CD4-positive, alpha-beta memory T cell (primary cell): ENCODE measurements around the gene SYNGR3. TPM values are rescaled to one million over a fixed set of nuclear protein-coding genes. Genes with fewer than 3 reads are reported as not detected.

Experiments
- CTCF ChIA-PET: fragments of 350-600 bp; sonication (Branson Sonifier 250); formaldehyde crosslinking; loops from one replicate; lab custom pipeline; 2021; ENCODE audit warnings: inconsistent platforms; ENCODE audit not compliant: partially characterized antibody; lab: Charles Lee
- POLR2A ChIA-PET: fragments of 350-600 bp; sonication (Branson Sonifier 250); formaldehyde crosslinking; loops from one replicate; lab custom pipeline; 2021; ENCODE audit not compliant: partially characterized antibody; lab: Charles Lee
- DNase-seq, 5 donors: peaks; one replicate each; pipeline versions ENCODE4 v3.0.0 to v3.0.0-alpha.2; 2020 to 2022; ENCODE audit warnings: mixed read lengths in 1 of 5
- H3K27ac ChIP-seq: one replicate; pipeline ENCODE4 v1.7.0; 2013; ENCODE audit warnings: low read depth, low read length
- H3K27me3 ChIP-seq: 2 replicates; pipeline ENCODE4 v1.7.0; 2013; ENCODE audit warnings: mild to moderate bottlenecking, low read length, moderate library complexity; ENCODE audit not compliant: insufficient read depth
- H3K36me3 ChIP-seq: 2 replicates; pipeline ENCODE4 v1.7.0; 2013; ENCODE audit warnings: mild to moderate bottlenecking, low read length, moderate library complexity; ENCODE audit not compliant: insufficient read depth
- H3K4me1 ChIP-seq: 2 replicates; pipeline ENCODE4 v1.7.0; 2013; ENCODE audit warnings: mild to moderate bottlenecking, low read length, moderate library complexity; ENCODE audit not compliant: insufficient read depth
- H3K4me3 ChIP-seq, 2 donors: one replicate each; pipeline ENCODE4 v1.7.0; 2013; ENCODE audit warnings: low read length in 2 of 2, mild to moderate bottlenecking in 1 of 2
- H3K9me3 ChIP-seq, 2 donors: one replicate each; pipeline ENCODE4 v1.7.0; 2013; ENCODE audit warnings: low read length in 2 of 2, control low read depth in 1 of 2; ENCODE audit not compliant: control insufficient read depth in 1 of 2
- H3K27ac Mint-ChIP-seq, 7 donors: one replicate each; pipeline ENCODE4 v1.8.0; 2020 to 2021; ENCODE audit warnings: mixed read lengths in 7 of 7, mild to moderate bottlenecking in 6 of 7, inconsistent platforms in 3 of 7, moderate library complexity in 3 of 7
- H3K27me3 Mint-ChIP-seq, 2 donors: one replicate each; pipeline ENCODE4 v1.8.0; 2020 to 2021; ENCODE audit warnings: mixed read lengths in 2 of 2
- H3K36me3 Mint-ChIP-seq, 2 donors: one replicate each; pipeline ENCODE4 v1.8.0; 2020 to 2021; ENCODE audit warnings: mixed read lengths in 2 of 2, inconsistent platforms in 1 of 2, mild to moderate bottlenecking in 1 of 2
- H3K4me1 Mint-ChIP-seq, 4 donors: one replicate each; pipeline ENCODE4 v1.8.0; 2020 to 2021; ENCODE audit warnings: mixed read lengths in 4 of 4, mild to moderate bottlenecking in 1 of 4
- H3K4me3 Mint-ChIP-seq, 8 donors: one replicate each; pipeline ENCODE4 v1.8.0; 2020 to 2021; ENCODE audit warnings: mixed read lengths in 8 of 8, mild to moderate bottlenecking in 7 of 8, moderate library complexity in 6 of 8, inconsistent platforms in 3 of 8
- H3K9me3 Mint-ChIP-seq, 8 donors: one replicate each; pipeline ENCODE4 v1.8.0; 2020 to 2021; ENCODE audit warnings: mixed read lengths in 8 of 8, mild to moderate bottlenecking in 5 of 8, inconsistent platforms in 3 of 8, moderate library complexity in 1 of 8
- intact Hi-C: fragments of 100-400 bp; cut with micrococcal nuclease; formaldehyde crosslinking; loops from one replicate; pipeline ENCODE4 v1.15.1; 2023
- polyA plus RNA-seq, 2 donors: library from polyadenylated mRNA; unstranded; fragments of 300-500 nt; fragmentation: Illumina TruSeq; gene quantifications; one replicate each; pipeline ENCODE4 v1.2.3, GENCODE V29; 2021
- total RNA-seq, 2 experiments: library from RNA; stranded (reverse); gene quantifications; one replicate each; pipeline ENCODE4 v1.2.3, GENCODE V29; 2021

Gene SYNGR3
- total and polyA plus RNA-seq, 4 experiments from 2014 or later, result 0.50 to 2.2 (median 1.6) TPM

DNA sequence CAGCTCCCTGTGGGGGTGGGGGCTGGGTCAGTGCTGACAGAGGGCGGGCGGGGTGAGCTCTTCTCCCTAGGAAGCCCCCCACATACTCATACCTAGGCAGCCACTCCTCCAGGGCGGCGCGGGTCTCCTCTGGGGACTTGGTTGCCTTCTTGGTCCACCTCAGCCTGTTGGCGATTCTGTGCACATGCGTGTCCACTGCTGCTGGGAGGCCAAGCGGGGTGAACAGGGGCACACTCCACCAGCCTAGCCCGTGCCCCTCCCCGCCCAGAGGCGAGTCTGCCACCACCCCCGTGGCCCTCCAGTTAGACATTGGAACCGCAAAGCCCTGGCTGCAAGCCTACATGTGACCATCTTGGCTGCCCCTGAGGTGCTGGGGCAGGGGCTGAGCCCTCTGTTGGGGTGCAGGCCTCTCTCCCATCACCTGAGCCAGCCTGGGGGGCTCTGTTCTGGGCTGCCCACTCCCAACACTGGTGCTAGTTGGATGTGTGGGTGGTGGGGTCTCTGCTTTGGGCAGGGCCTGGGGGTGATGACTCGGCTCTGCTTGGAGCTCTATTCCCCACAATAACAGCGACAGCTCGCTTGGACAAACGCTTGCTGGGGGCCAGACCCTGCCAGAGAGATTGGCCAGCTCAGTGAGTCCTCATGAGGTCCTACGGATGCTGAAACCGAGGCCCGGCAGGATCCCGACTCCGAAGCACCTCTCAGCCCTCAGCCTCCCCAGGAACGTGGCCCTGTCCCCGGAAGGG, 50.4 kb downstream of the SYNGR3 start:
- Histone ChIP-seq H3K27me3 (no peaks in the 10 kb centered on the region), H3K4me3 (no peak overlapping the region), H3K36me3 (no peaks in the 10 kb centered on the region), H3K9me3 (no peaks in the 10 kb centered on the region), H3K4me1 (no peaks in the 10 kb centered on the region), H3K27ac (no peak overlapping the region)
- POLR2A ChIA-PET, result no interaction called here
- Mint-ChIP-seq H3K4me1 (peaks cover 0 to 1% (median 0%) of the 10 kb centered on the region in 4 donors), H3K36me3 (no peaks in the 10 kb centered on the region), H3K9me3 (no peaks in the 10 kb centered on the region), H3K4me3 (no peak overlapping the region), H3K27ac (no peak overlapping the region), H3K27me3 (no peaks in the 10 kb centered on the region)
- intact Hi-C loops, result no loop called here
- CTCF ChIA-PET, result interaction anchor here (1.5 to 1.6 kb wide), 2 partner anchors 8 to 100 kb away, joined by 5 read pairs; partner anchors contain the start of genes NTHL1 and TSC2
- no peak for DNase-seq

GRCh38 chr16:2040787-2041522, 51.2 kb downstream of the SYNGR3 start:
- Mint-ChIP-seq H3K27me3 (no peaks in the 10 kb centered on the region), H3K4me1 (peaks cover 0 to 1% (median 0%) of the 10 kb centered on the region in 4 donors), H3K27ac (no peak overlapping the region), H3K9me3 (no peaks in the 10 kb centered on the region), H3K36me3 (no peaks in the 10 kb centered on the region), H3K4me3 (no peak overlapping the region)
- H3K27me3 ChIP-seq, result no peaks in the 10 kb centered on the region
- H3K4me1 ChIP-seq, result no peaks in the 10 kb centered on the region
- no peaks in the 10 kb centered on the region for H3K9me3 ChIP-seq
- no peak overlapping the region for H3K27ac ChIP-seq
- intact Hi-C loops, result no loop called here
- ChIA-PET POLR2A (interaction anchor here (0.7 to 1.2 kb wide), 2 partner anchors 114 to 544 kb away, joined by 3 read pairs; partner anchors contain the start of gene TRAF7), CTCF (interaction anchor here (1.5 kb wide), 1 partner anchor 99 kb away, joined by 5 read pairs; no protein-coding TSS in a partner anchor)
- no peak overlapping the region for H3K4me3 ChIP-seq
- no peak for DNase-seq
- H3K36me3 ChIP-seq, result no peaks in the 10 kb centered on the region

DNA sequence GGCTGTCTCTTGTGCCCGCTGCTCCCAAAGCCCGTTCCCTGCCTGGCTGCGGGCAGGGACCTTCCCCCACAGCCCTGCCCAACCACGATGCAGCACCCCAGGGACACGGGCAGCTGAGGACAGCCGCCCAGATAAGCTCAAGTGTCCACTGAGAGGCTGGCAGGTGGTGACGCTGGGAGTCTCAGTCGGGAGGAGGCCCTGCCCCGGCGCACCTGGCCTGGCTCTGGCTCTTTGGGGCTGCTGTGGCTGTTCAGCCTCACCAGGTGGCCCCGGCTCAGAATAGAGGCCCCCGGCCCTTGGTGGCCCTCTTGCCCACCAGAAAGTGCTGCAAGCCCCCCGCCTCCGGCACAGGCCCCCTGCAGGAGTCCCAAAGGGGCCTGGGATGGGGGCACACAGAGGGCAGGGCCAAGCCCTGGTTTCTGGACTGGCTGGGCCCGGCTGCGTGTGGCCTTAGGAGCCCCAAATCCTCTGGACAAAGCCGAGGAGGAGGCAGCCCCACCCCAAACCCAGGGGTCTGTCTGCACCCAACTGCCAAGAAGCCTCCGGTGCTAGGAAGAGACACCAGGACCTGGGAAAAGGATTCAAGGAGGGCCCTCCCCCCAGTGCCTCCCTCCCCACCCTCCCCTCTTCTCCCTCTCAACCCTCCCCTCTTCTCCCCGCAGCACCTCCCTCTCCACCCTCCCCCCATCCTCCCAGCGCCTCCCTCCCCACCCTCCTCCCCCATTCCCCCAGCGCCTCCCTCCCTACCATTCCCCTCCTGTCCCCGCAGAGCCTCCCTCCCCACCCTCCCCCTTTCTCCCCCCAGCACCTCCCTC, 52.6 kb downstream of the SYNGR3 start:
- Mint-ChIP-seq H3K4me3 (no peak overlapping the region), H3K4me1 (peaks cover 5 to 13% (median 9%) of the 10 kb centered on the region in 4 donors)
- CTCF ChIA-PET, result interaction anchor here (1.5 kb wide), 1 partner anchor 98 kb away, joined by 5 read pairs; no protein-coding TSS in a partner anchor

GRCh38 chr16:2042986-2043666, 53.4 kb downstream of the SYNGR3 start:
- ChIA-PET CTCF (no interaction called here), POLR2A (no interaction called here)
- intact Hi-C loops, result no loop called here
- no peaks in the 10 kb centered on the region for H3K27me3 ChIP-seq
- H3K4me3 ChIP-seq, result no peak overlapping the region
- DNase-seq, result no peak
- H3K4me1 ChIP-seq, result peaks cover 13% of the 10 kb centered on the region
- H3K9me3 ChIP-seq, result no peaks in the 10 kb centered on the region
- H3K4me3 Mint-ChIP-seq, result no peak overlapping the region
- H3K9me3 Mint-ChIP-seq, result no peaks in the 10 kb centered on the region
- peaks cover 0 to 2% of the 10 kb centered on the region in 2 donors for H3K36me3 Mint-ChIP-seq
- no peaks in the 10 kb centered on the region for H3K36me3 ChIP-seq
- H3K27ac Mint-ChIP-seq, result no peak overlapping the region
- H3K4me1 Mint-ChIP-seq, result peaks cover 5 to 14% (median 10%) of the 10 kb centered on the region in 4 donors
- no peak overlapping the region for H3K27ac ChIP-seq
- H3K27me3 Mint-ChIP-seq, result no peaks in the 10 kb centered on the region

More for the DNA sequence above, 52.6 kb downstream of the SYNGR3 start:
- DNase-seq, result no peak
- intact Hi-C loops, result no loop called here
- Mint-ChIP-seq H3K9me3 (no peaks in the 10 kb centered on the region), H3K36me3 (peaks cover 0 to 2% of the 10 kb centered on the region in 2 donors), H3K27me3 (no peaks in the 10 kb centered on the region), H3K27ac (no peak overlapping the region)
- no peaks in the 10 kb centered on the region for H3K36me3 ChIP-seq
- H3K27me3 ChIP-seq, result no peaks in the 10 kb centered on the region
- H3K9me3 ChIP-seq, result no peaks in the 10 kb centered on the region
- H3K27ac ChIP-seq, result no peak overlapping the region
- H3K4me1 ChIP-seq, result peaks cover 13% of the 10 kb centered on the region
- H3K4me3 ChIP-seq, result no peak overlapping the region
- POLR2A ChIA-PET, result interaction anchor here (1.2 kb wide), 1 partner anchor 113 kb away, joined by 3 read pairs; the partner anchor contains the start of gene TRAF7

Other genes with a start within 250 kb of the SYNGR3 start
Only the 30 nearest of the 32 such genes appear.
- gene NME3, start 218.4 kb upstream of the SYNGR3 start, total RNA-seq, result 10 to 100 TPM; 84.2 to 88.6 TPM
- 10 to 100 TPM; 64.1 to 70.4 TPM for gene NME3, start 218.4 kb upstream of the SYNGR3 start, polyA plus RNA-seq
- 10 to 100 TPM; 32.9 to 33.1 TPM for gene EME2, start 217.2 kb upstream of the SYNGR3 start, total RNA-seq
- gene EME2, start 217.2 kb upstream of the SYNGR3 start, polyA plus RNA-seq, result 1 to 10 TPM in 1 of 2 donors, under 1 TPM in 1; 0.30 to 1.5 TPM
- 10 to 100 TPM; 57.6 to 67.3 TPM for gene MRPS34, start 216.8 kb upstream of the SYNGR3 start, total RNA-seq
- 100 to 1,000 TPM; 138 to 151 TPM for gene MRPS34, start 216.8 kb upstream of the SYNGR3 start, polyA plus RNA-seq
- gene SPSB3, start 207.4 kb upstream of the SYNGR3 start, total RNA-seq, result 100 to 1,000 TPM; 133 to 144 TPM
- gene SPSB3, start 207.4 kb upstream of the SYNGR3 start, polyA plus RNA-seq, result 10 to 100 TPM; 56.6 to 72.9 TPM
- gene NUBP2, start 207.0 kb upstream of the SYNGR3 start, total RNA-seq, result 10 to 100 TPM; 55.9 to 59.4 TPM
- gene NUBP2, start 207.0 kb upstream of the SYNGR3 start, polyA plus RNA-seq, result 10 to 100 TPM; 77.6 to 98.9 TPM
- gene IGFALS, start 196.3 kb upstream of the SYNGR3 start, total RNA-seq, result under 1 TPM; 0.29 to 0.36 TPM
- gene IGFALS, start 196.3 kb upstream of the SYNGR3 start, polyA plus RNA-seq, result not detected
- gene HAGH, start 163.1 kb upstream of the SYNGR3 start, total RNA-seq, result 10 to 100 TPM; 73.7 to 77.8 TPM
- 10 to 100 TPM; 54.3 to 63.2 TPM for gene HAGH, start 163.1 kb upstream of the SYNGR3 start, polyA plus RNA-seq
- 1 to 10 TPM; 7.8 to 9.6 TPM for gene FAHD1, start 162.8 kb upstream of the SYNGR3 start, total RNA-seq
- gene FAHD1, start 162.8 kb upstream of the SYNGR3 start, polyA plus RNA-seq, result 10 to 100 TPM; 22.3 to 23.2 TPM
- not detected for gene MEIOB, start 117.8 kb upstream of the SYNGR3 start, total RNA-seq
- gene MEIOB, start 117.8 kb upstream of the SYNGR3 start, polyA plus RNA-seq, result not detected
- not detected for gene HS3ST6, start 71.6 kb upstream of the SYNGR3 start, total RNA-seq
- not detected for gene HS3ST6, start 71.6 kb upstream of the SYNGR3 start, polyA plus RNA-seq
- 10 to 100 TPM in 1 of 2 experiments, 1 to 10 TPM in 1; 9.3 to 10.6 TPM for gene MSRB1, start 46.8 kb upstream of the SYNGR3 start, total RNA-seq
- gene MSRB1, start 46.8 kb upstream of the SYNGR3 start, polyA plus RNA-seq, result 10 to 100 TPM; 20.4 to 30.5 TPM
- not detected for gene RPL3L, start 35.3 kb upstream of the SYNGR3 start, total RNA-seq
- gene RPL3L, start 35.3 kb upstream of the SYNGR3 start, polyA plus RNA-seq, result not detected
- 10 to 100 TPM; 76.5 to 86.2 TPM for gene NDUFB10, start 30.4 kb upstream of the SYNGR3 start, total RNA-seq
- 100 to 1,000 TPM; 205 to 223 TPM for gene NDUFB10, start 30.4 kb upstream of the SYNGR3 start, polyA plus RNA-seq
- gene RPS2, start 25.1 kb upstream of the SYNGR3 start, total RNA-seq, result 1,000 to 10,000 TPM; 2,828 to 2,894 TPM
- 1,000 to 10,000 TPM; 6,382 to 6,826 TPM for gene RPS2, start 25.1 kb upstream of the SYNGR3 start, polyA plus RNA-seq
- gene RNF151, start 23.1 kb upstream of the SYNGR3 start, total RNA-seq, result not detected
- not detected for gene RNF151, start 23.1 kb upstream of the SYNGR3 start, polyA plus RNA-seq
- 10 to 100 TPM; 33.2 to 35.0 TPM for gene TBL3, start 17.9 kb upstream of the SYNGR3 start, total RNA-seq
- 10 to 100 TPM; 44.1 to 47.6 TPM for gene TBL3, start 17.9 kb upstream of the SYNGR3 start, polyA plus RNA-seq
- under 1 TPM; 0.47 to 0.84 TPM for gene NOXO1, start 8.5 kb upstream of the SYNGR3 start, total RNA-seq
- gene NOXO1, start 8.5 kb upstream of the SYNGR3 start, polyA plus RNA-seq, result under 1 TPM; 0.50 to 0.54 TPM
- 10 to 100 TPM; 19.6 to 22.6 TPM for gene GFER, start 5.8 kb upstream of the SYNGR3 start, total RNA-seq
- 10 to 100 TPM; 32.2 to 35.7 TPM for gene GFER, start 5.8 kb upstream of the SYNGR3 start, polyA plus RNA-seq
- gene ZNF598, start 19.9 kb downstream of the SYNGR3 start, total RNA-seq, result 10 to 100 TPM; 48.5 to 49.8 TPM
- 10 to 100 TPM in 1 of 2 donors, 1 to 10 TPM in 1; 3.1 to 10.0 TPM for gene ZNF598, start 19.9 kb downstream of the SYNGR3 start, polyA plus RNA-seq
- not detected for gene NPW, start 29.8 kb downstream of the SYNGR3 start, total RNA-seq
- not detected for gene NPW, start 29.8 kb downstream of the SYNGR3 start, polyA plus RNA-seq
- gene NHERF2, start 36.9 kb downstream of the SYNGR3 start, total RNA-seq, result 1 to 10 TPM; 1.7 to 2.1 TPM
- gene NHERF2, start 36.9 kb downstream of the SYNGR3 start, polyA plus RNA-seq, result under 1 TPM; 0.16 to 0.40 TPM
- 10 to 100 TPM in 1 of 2 experiments, 1 to 10 TPM in 1; 9.3 to 12.0 TPM for gene NTHL1, start 57.9 kb downstream of the SYNGR3 start, total RNA-seq
- gene NTHL1, start 57.9 kb downstream of the SYNGR3 start, polyA plus RNA-seq, result 10 to 100 TPM; 13.5 to 20.1 TPM
- gene TSC2, start 58.0 kb downstream of the SYNGR3 start, total RNA-seq, result 100 to 1,000 TPM; 157 to 177 TPM
- gene TSC2, start 58.0 kb downstream of the SYNGR3 start, polyA plus RNA-seq, result 10 to 100 TPM; 20.7 to 50.8 TPM
- 100 to 1,000 TPM; 125 to 126 TPM for gene PKD1, start 145.9 kb downstream of the SYNGR3 start, total RNA-seq
- gene PKD1, start 145.9 kb downstream of the SYNGR3 start, polyA plus RNA-seq, result 10 to 100 TPM in 1 of 2 donors, 1 to 10 TPM in 1; 2.3 to 11.7 TPM
- gene RAB26, start 158.7 kb downstream of the SYNGR3 start, total RNA-seq, result under 1 TPM in 1 of 2 experiments, not detected in 1; 0.44 TPM
- gene RAB26, start 158.7 kb downstream of the SYNGR3 start, polyA plus RNA-seq, result under 1 TPM; 0.52 to 0.77 TPM
- 10 to 100 TPM; 40.9 to 41.9 TPM for gene TRAF7, start 165.8 kb downstream of the SYNGR3 start, total RNA-seq
- gene TRAF7, start 165.8 kb downstream of the SYNGR3 start, polyA plus RNA-seq, result 1 to 10 TPM; 1.9 to 8.9 TPM
- not detected for gene CASKIN1, start 206.6 kb downstream of the SYNGR3 start, total RNA-seq
- gene CASKIN1, start 206.6 kb downstream of the SYNGR3 start, polyA plus RNA-seq, result not detected
- 10 to 100 TPM; 28.1 to 31.1 TPM for gene MLST8, start 215.5 kb downstream of the SYNGR3 start, total RNA-seq
- 10 to 100 TPM; 27.4 to 34.7 TPM for gene MLST8, start 215.5 kb downstream of the SYNGR3 start, polyA plus RNA-seq
- 10 to 100 TPM; 32.4 to 33.4 TPM for gene BRICD5, start 220.9 kb downstream of the SYNGR3 start, total RNA-seq
- gene BRICD5, start 220.9 kb downstream of the SYNGR3 start, polyA plus RNA-seq, result under 1 TPM in 1 of 2 donors, not detected in 1; 0.39 TPM
- gene PGP, start 224.9 kb downstream of the SYNGR3 start, total RNA-seq, result 10 to 100 TPM; 26.5 to 27.3 TPM
- gene PGP, start 224.9 kb downstream of the SYNGR3 start, polyA plus RNA-seq, result 10 to 100 TPM in 1 of 2 donors, 1 to 10 TPM in 1; 7.8 to 12.8 TPM